H1 (cell line): ENCODE measurements around the gene TRAF3.

Experiments
- ASH2L ChIP-seq: fragments of 200-600, 300-600 bp; sonication (generic); IDR thresholded peaks from one replicate; pipeline ENCODE4 v1.7.1; 2017; ENCODE audit warnings: low read length
- CHD2 ChIP-seq: IDR thresholded peaks from 2 replicates; pipeline ENCODE4 v1.6.1; 2012; ENCODE audit warnings: low read length, improper control_type of control experiment
- EZH2 ChIP-seq: fragments of 200-600 bp; sonication (generic); IDR thresholded peaks from 2 replicates; pipeline ENCODE4 v1.7.1; 2012; ENCODE audit warnings: low read depth, mild to moderate bottlenecking, moderate library complexity, low read length, inconsistent platforms; ENCODE audit not compliant: severe bottlenecking
- GTF2F1 ChIP-seq: IDR thresholded peaks from 2 replicates; pipeline ENCODE4 v1.6.1; 2012; ENCODE audit warnings: low read depth, low read length, improper control_type of control experiment, borderline replicate concordance
- MAFK ChIP-seq: IDR thresholded peaks from 2 replicates; pipeline ENCODE4 v1.6.1; 2012; ENCODE audit warnings: low read depth, mild to moderate bottlenecking, improper control_type of control experiment, low read length
- POLR2A ChIP-seq, 2 experiments: IDR thresholded peaks; 1 replicate in 1 of 2; 2 replicates in 1 of 2; pipeline ENCODE4 v1.6.1; 2011; ENCODE audit warnings: low read depth in 2 of 2, low read length in 2 of 2, mild to moderate bottlenecking in 2 of 2; ENCODE audit errors: control extremely low read depth in 1 of 2
- TF ChIP-seq, protein P1 (sequence below), 3 experiments: IDR thresholded peaks; 1 replicate in 2 of 3; 2 replicates in 1 of 3; pipeline versions ENCODE4 v1.5.1 to v1.6.1; 2011; ENCODE audit warnings: low read length in 3 of 3, mild to moderate bottlenecking in 3 of 3, inconsistent platforms in 2 of 3, low read depth in 1 of 3, moderate library complexity in 1 of 3; ENCODE audit not compliant: insufficient read depth in 1 of 3; ENCODE audit errors: control extremely low read depth in 1 of 3

DNA sequence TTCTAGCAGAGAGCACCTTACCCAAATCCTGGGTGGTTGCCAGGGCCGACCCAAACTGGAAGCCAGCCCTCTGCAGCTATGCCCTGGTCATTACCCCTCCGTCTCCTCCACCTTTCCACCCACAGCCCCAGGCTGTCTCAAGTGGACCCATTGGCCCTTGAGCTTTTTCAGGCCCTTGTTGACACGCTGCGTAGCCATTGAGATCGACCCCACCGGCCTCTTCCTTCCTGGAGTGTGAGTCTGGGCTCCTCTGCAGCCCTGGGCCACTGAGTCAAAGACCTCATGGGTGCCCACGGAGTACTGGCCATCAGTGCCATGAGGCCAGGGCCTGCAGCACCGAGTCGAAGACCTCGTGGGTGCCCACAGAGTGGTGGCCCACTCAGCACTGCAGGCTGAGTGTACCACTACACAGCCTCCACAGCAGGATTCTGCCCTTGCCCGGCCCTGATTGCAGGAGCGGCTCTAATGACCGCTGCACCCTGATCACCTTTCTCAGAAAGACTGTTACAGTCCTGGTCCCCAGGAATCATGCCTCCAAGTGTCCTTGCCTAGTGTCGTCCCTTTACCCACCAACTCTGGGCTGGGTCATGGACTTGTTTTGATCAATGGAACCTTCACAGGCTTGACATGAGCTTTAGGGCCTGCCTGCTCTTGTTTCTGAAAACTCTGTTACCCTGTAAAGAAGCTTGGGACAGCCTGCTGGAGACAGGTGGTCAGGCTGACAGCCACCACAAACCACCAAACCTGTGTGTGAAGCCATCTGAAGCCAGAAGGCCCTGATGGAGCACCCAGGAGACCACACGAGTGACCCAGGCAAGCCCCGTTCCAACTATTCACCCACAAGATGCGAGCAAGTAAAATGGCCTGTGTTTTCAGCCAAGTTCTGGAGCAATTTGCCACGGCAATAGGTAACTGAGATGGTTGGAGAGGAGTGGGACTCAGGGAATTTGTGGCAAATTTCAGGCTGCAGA, 39.6 kb upstream of the TRAF3 start:
- TF ChIP-seq POLR2A (IDR thresholded peaks at IDR 0.05; ENCODE audit: control extremely low read depth in 1 of 2, low read depth in 2 of 2, low read length in 2 of 2) (no peak), EZH2 (no peak), CHD2 (no peak), GTF2F1 (no peak), ASH2L (no peak), MAFK (no peak)
- TF ChIP-seq, protein P1, sequence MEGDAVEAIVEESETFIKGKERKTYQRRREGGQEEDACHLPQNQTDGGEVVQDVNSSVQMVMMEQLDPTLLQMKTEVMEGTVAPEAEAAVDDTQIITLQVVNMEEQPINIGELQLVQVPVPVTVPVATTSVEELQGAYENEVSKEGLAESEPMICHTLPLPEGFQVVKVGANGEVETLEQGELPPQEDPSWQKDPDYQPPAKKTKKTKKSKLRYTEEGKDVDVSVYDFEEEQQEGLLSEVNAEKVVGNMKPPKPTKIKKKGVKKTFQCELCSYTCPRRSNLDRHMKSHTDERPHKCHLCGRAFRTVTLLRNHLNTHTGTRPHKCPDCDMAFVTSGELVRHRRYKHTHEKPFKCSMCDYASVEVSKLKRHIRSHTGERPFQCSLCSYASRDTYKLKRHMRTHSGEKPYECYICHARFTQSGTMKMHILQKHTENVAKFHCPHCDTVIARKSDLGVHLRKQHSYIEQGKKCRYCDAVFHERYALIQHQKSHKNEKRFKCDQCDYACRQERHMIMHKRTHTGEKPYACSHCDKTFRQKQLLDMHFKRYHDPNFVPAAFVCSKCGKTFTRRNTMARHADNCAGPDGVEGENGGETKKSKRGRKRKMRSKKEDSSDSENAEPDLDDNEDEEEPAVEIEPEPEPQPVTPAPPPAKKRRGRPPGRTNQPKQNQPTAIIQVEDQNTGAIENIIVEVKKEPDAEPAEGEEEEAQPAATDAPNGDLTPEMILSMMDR (IDR thresholded peaks at IDR 0.05; ENCODE audit: control extremely low read depth in 1 of 3, insufficient read depth in 1 of 3, low read depth in 1 of 3, low read length in 3 of 3) = no peak
